Ishikawa (cell line): ENCODE measurements around the gene TAOK3.

Experiments
- CEBPB ChIP-seq: IDR thresholded peaks from 2 replicates; pipeline ENCODE4 v1.6.1; 2012
- EP300 ChIP-seq: IDR thresholded peaks from 2 replicates; pipeline ENCODE4 v1.6.1; 2012; ENCODE audit warnings: borderline replicate concordance
- FOXM1 ChIP-seq: IDR thresholded peaks from 2 replicates; pipeline ENCODE4 v1.6.1; 2012; ENCODE audit warnings: low read depth, borderline replicate concordance
- MAX ChIP-seq: IDR thresholded peaks from 2 replicates; pipeline ENCODE4 v1.6.1; 2012
- NFIC ChIP-seq: IDR thresholded peaks from 2 replicates; pipeline ENCODE4 v1.6.1; 2012
- RAD21 ChIP-seq: IDR thresholded peaks from 2 replicates; pipeline ENCODE4 v1.6.1; 2012; ENCODE audit warnings: low read depth
- REST ChIP-seq: IDR thresholded peaks from 2 replicates; pipeline ENCODE4 v1.6.1; 2012; ENCODE audit warnings: low read depth, mild to moderate bottlenecking
- TAF1 ChIP-seq: IDR thresholded peaks from 2 replicates; pipeline ENCODE4 v1.6.1; 2012; ENCODE audit warnings: low read depth, mild to moderate bottlenecking
- TCF12 ChIP-seq: IDR thresholded peaks from 2 replicates; pipeline ENCODE4 v1.6.1; 2012; ENCODE audit warnings: low read depth
- USF1 ChIP-seq: IDR thresholded peaks from 2 replicates; pipeline ENCODE4 v1.6.1; 2012
- YY1 ChIP-seq: IDR thresholded peaks from 2 replicates; pipeline ENCODE4 v1.6.1; 2012; ENCODE audit warnings: low read depth
- ZBTB7A ChIP-seq: IDR thresholded peaks from 2 replicates; pipeline ENCODE4 v1.6.1; 2012; ENCODE audit warnings: low read depth

GRCh38 chr12:118374909-118375308 is 2.2 kb upstream of the TAOK3 start:
- TF ChIP-seq MAX, result no peak
- no peak for TF ChIP-seq EP300
- no peak for TF ChIP-seq TAF1
- TF ChIP-seq REST, result no peak
- TF ChIP-seq YY1, result no peak
- no peak for TF ChIP-seq USF1
- no peak for TF ChIP-seq TCF12
- no peak for TF ChIP-seq FOXM1
- no peak for TF ChIP-seq ZBTB7A
- TF ChIP-seq NFIC, result no peak
- no peak for TF ChIP-seq RAD21
- TF ChIP-seq CEBPB, result no peak
